WI38 (cell line): Measurements from ENCODE around the gene SDR9C7.
"Not testable (repeated sequence)": the region's sequence is repeated elsewhere in the genome, so short reads cannot be mapped to it uniquely, and the experiment has no call there.

Experiments used
- H3K4me3 ChIP-seq: 2 replicates; pipeline ENCODE4 v1.5.1; 2011; ENCODE audit warnings: low read depth, mild to moderate bottlenecking, control low read depth, low read length
- CTCF ChIP-seq: IDR thresholded peaks from 2 replicates; pipeline ENCODE4 v1.5.1; 2012; ENCODE audit warnings: low read depth, mild to moderate bottlenecking, control low read depth, low read length

The SDR9C7 gene

GRCh38 chr12:56897844-56898361 is 36.3 kb downstream of the SDR9C7 start:
- TF ChIP-seq CTCF, result no peak
- no peak overlapping the region for H3K4me3 ChIP-seq

- H3K4me3 ChIP-seq, result no peak overlapping the region
- no peak for TF ChIP-seq CTCF
These were observed 38.1 kb downstream of the SDR9C7 start for GRCh38 chr12:56896082-56896481.

- TF ChIP-seq CTCF, result no peak
- no peak overlapping the region for H3K4me3 ChIP-seq
These were observed 39.4 kb downstream of the SDR9C7 start for GRCh38 chr12:56894698-56895368.

GRCh38 chr12:56891885-56892284 is 42.3 kb downstream of the SDR9C7 start:
- not testable (repeated sequence) for H3K4me3 ChIP-seq

- no peak for TF ChIP-seq CTCF
These were observed 47.9 kb downstream of the SDR9C7 start for GRCh38 chr12:56886319-56886718.

GRCh38 chr12:56885316-56885715 is 48.9 kb downstream of the SDR9C7 start:
- no peak for TF ChIP-seq CTCF
- H3K4me3 ChIP-seq, result no peak overlapping the region

More at GRCh38 chr12:56886319-56886718, 47.9 kb downstream of the SDR9C7 start:
- no peak overlapping the region for H3K4me3 ChIP-seq

- TF ChIP-seq CTCF, result no peak
- H3K4me3 ChIP-seq, result no peak overlapping the region
These were observed 49.8 kb downstream of the SDR9C7 start for GRCh38 chr12:56884421-56884820.

GRCh38 chr12:56882407-56882806 is 51.8 kb downstream of the SDR9C7 start:
- H3K4me3 ChIP-seq, result not testable (repeated sequence)
